GM12878 (cell line): ENCODE data around the gene PFKFB3. TPM values are rescaled to one million over a fixed set of nuclear protein-coding genes. Genes with fewer than 3 reads are reported as not detected.

Experiments used
- ATAC-seq: fragments of 200-7000 bp; cut with Tn5 transposase; 3 replicates; pipeline ENCODE4 v1.9.1; 2020; ENCODE audit warnings: mild to moderate bottlenecking, moderate library complexity
- BruUV-seq: library from RNA; stranded (reverse); fragments of 400-500 nt; replicated peaks from 2 replicates; lab custom pipeline; 2021; lab: Mats Ljungman, UMichigan
- CTCF ChIA-PET: fragments of 300-600 bp; sonication (Branson Sonifier 250); formaldehyde crosslinking; extraction: SDS; loops from one replicate; lab custom pipeline; 2021; ENCODE audit warnings: inconsistent platforms; lab: Yijun Ruan, JAX
- POLR2A ChIA-PET: fragments of 350-600 bp; formaldehyde crosslinking; extraction: SDS; loops from one replicate; lab custom pipeline; 2021; ENCODE audit warnings: inconsistent platforms; lab: Charles Lee
- RAD21 ChIA-PET: fragments of 300-600 bp; sonication (Branson Sonifier 250); formaldehyde crosslinking; loops from one replicate; lab custom pipeline; 2023; ENCODE audit warnings: antibody characterized with exemption; ENCODE audit not compliant: unreplicated experiment; lab: Charles Lee
- SMC1A ChIA-PET: fragments of 300-600 bp; sonication (Branson Sonifier 250); formaldehyde crosslinking; loops from one replicate; lab custom pipeline; 2023; ENCODE audit not compliant: unreplicated experiment, uncharacterized antibody; lab: Charles Lee
- DNase-seq: peaks from one replicate; pipeline ENCODE4 v3.0.0-alpha.2; 2011; ENCODE audit warnings: low read depth, low spot score
- FAIRE-seq: peaks from 3 replicates; lab custom pipeline; 2011; peaks lifted over from hg19 to GRCh38; lab: Jason Lieb, UNC
- H2AFZ ChIP-seq: 2 replicates; pipeline ENCODE4 v1.6.0; 2011; ENCODE audit warnings: low read depth, low read length, control low read depth; ENCODE audit not compliant: control insufficient read depth
- H3K27ac ChIP-seq: 2 replicates; pipeline ENCODE4 v1.5.1; 2011; ENCODE audit warnings: control low read depth; ENCODE audit not compliant: control insufficient read depth, insufficient read depth
- H3K27me3 ChIP-seq, 2 experiments: replicated peaks in 1 of 2; 2 replicates each; pipeline versions ENCODE4 v1.6.0 to v1.6.1; 2011; ENCODE audit warnings: low read length in 1 of 2; ENCODE audit not compliant: control insufficient read depth in 2 of 2, insufficient read depth in 2 of 2
- H3K36me3 ChIP-seq, 2 experiments: 2 replicates each; pipeline ENCODE4 v1.5.1; 2011; ENCODE audit warnings: low read length in 1 of 2; ENCODE audit not compliant: control insufficient read depth in 2 of 2, insufficient read depth in 2 of 2
- H3K4me1 ChIP-seq: 2 replicates; pipeline ENCODE4 v1.6.1; 2011; ENCODE audit warnings: mild to moderate bottlenecking, low read length, moderate library complexity, mixed read lengths; ENCODE audit not compliant: control insufficient read depth, insufficient read depth
- H3K4me2 ChIP-seq: 2 replicates; pipeline ENCODE4 v1.6.0; 2011; ENCODE audit warnings: control low read depth; ENCODE audit not compliant: control insufficient read depth, insufficient read depth
- H3K4me3 ChIP-seq: fragments of 200-600 bp; sonication (generic); 2 replicates; pipeline ENCODE4 v1.5.1; 2016
- H3K79me2 ChIP-seq: 2 replicates; pipeline ENCODE4 v1.6.0; 2011; ENCODE audit warnings: low read length; ENCODE audit not compliant: control insufficient read depth, insufficient read depth
- H3K9ac ChIP-seq: 2 replicates; pipeline ENCODE4 v1.8.0; 2011; ENCODE audit warnings: low read length, control low read depth, mixed read lengths; ENCODE audit not compliant: control insufficient read depth, insufficient read depth
- H3K9me3 ChIP-seq: replicated peaks from 3 replicates; pipeline ENCODE4 v1.5.1; 2011; ENCODE audit warnings: mild to moderate bottlenecking, low read length; ENCODE audit not compliant: control insufficient read depth, insufficient read depth
- H4K20me1 ChIP-seq: 2 replicates; pipeline ENCODE4 v1.6.0; 2011; ENCODE audit not compliant: control insufficient read depth, insufficient read depth
- BCLAF1 ChIP-seq: fragments of 450-650 bp; IDR thresholded peaks from 2 replicates; pipeline ENCODE4 v1.6.1; 2017; ENCODE audit warnings: antibody characterized with exemption, mild to moderate bottlenecking, moderate library complexity
- CEBPZ ChIP-seq: fragments of 150-350 bp; IDR thresholded peaks from 2 replicates; pipeline ENCODE4 v1.6.1; 2016; ENCODE audit warnings: low read depth, low read length
- CHD1 ChIP-seq: IDR thresholded peaks from 2 replicates; pipeline ENCODE4 v1.6.1; 2012; ENCODE audit warnings: low read depth, low read length, improper control_type of control experiment
- POLR2AphosphoS5 ChIP-seq: IDR thresholded peaks from 2 replicates; pipeline ENCODE4 v1.6.1; 2011; ENCODE audit warnings: mild to moderate bottlenecking, low read length, inconsistent platforms
- RAD51 ChIP-seq: fragments of 450-650 bp; IDR thresholded peaks from 2 replicates; pipeline ENCODE4 v1.6.1; 2016; ENCODE audit warnings: moderate library complexity, mild to moderate bottlenecking, inconsistent platforms
- SKIL ChIP-seq: fragments of 450-650 bp; IDR thresholded peaks from 2 replicates; pipeline ENCODE4 v1.6.1; 2017; ENCODE audit warnings: mild to moderate bottlenecking, low read depth, inconsistent platforms; ENCODE audit not compliant: poor library complexity, severe bottlenecking
- ZNF687 ChIP-seq: fragments of 450-650 bp; IDR thresholded peaks from 2 replicates; pipeline ENCODE4 v1.6.1; 2017; ENCODE audit warnings: mild to moderate bottlenecking, moderate library complexity
- WGBS: methylation state at CpG from one replicate; pipeline ENCODE4 v1.1.6; 2016; ENCODE audit warnings: low lambda C conversion rate; ENCODE audit not compliant: insufficient replicate concordance, insufficient coverage; ENCODE audit errors: missing lambda C conversion rate; 5-methylcytosine and 5-hydroxymethylcytosine counted together
- in situ Hi-C: fragments of 300-500 bp; cut with MboI; formaldehyde crosslinking; loops from 9 replicates; pipeline ENCODE4 v1.14.3; 2018; ENCODE audit warnings: mixed read lengths
- intact Hi-C: fragments of 100-400 bp; cut with micrococcal nuclease; formaldehyde crosslinking; loops from one replicate; pipeline ENCODE4 v1.14.2; 2022; ENCODE audit not compliant: unreplicated experiment
- polyA plus RNA-seq, 11 experiments: library from polyadenylated mRNA; depleted of rRNA in 4 of 11; unstranded in 6 of 11; stranded (reverse) in 5 of 11; fragments of >200 nt; fragmentation: Nextera tagmentation in 4 of 11; fragmentation: Illumina TruSeq in 1 of 11; extraction: Ambion mirVana in 4 of 11; extraction: Trizol in 1 of 11; gene quantifications; 1 replicate in 1 of 11; 2 replicates in 10 of 11; pipeline versions ENCODE4 v1.2.1 to v1.2.3, GENCODE V29; 2011 to 2016; ENCODE audit warnings: inconsistent platforms in 2 of 11, missing spikeins in 2 of 11, low read depth in 1 of 11
- total RNA-seq, 4 experiments: library from RNA; depleted of rRNA in 3 of 4; stranded (reverse); fragments of >200 nt in 3 of 4; fragmentation: Illumina TruSeq in 1 of 4; extraction: Trizol in 1 of 4; gene quantifications; 2 replicates each; pipeline versions ENCODE4 v1.2.1 to v1.2.3, GENCODE V29; 2013 to 2021

PFKFB3 gene
- total and polyA plus RNA-seq, 10 of the 15 experiments (the other 5 are each of a cell fraction or from before 2014, with no cell fraction given) = 1.6 to 46.7 (median 13.7) TPM

- TF ChIP-seq CEBPZ (no peak), CHD1 (no peak), RAD51 (no peak), BCLAF1 (no peak)
These were observed 39.4 kb downstream of the PFKFB3 start (continued) for GRCh38 chr10:6242089-6242488.

- ChIA-PET SMC1A (interaction anchor here (1.3 to 1.6 kb wide), 4 partner anchors 12 to 156 kb away, joined by 4 to 9 read pairs (median 4); no protein-coding TSS in a partner anchor), CTCF (interaction anchor here (0.8 to 1.4 kb wide), 3 partner anchors 9 to 162 kb away, joined by 3 to 5 read pairs (median 3); no protein-coding TSS in a partner anchor), RAD21 (interaction anchor here (1.0 to 1.6 kb wide), 3 partner anchors 10 to 161 kb away, joined by 3 to 4 read pairs (median 4); no protein-coding TSS in a partner anchor), POLR2A (interaction anchor here (1.5 kb wide), 1 partner anchor 37 kb away, joined by 6 read pairs; no protein-coding TSS in a partner anchor)
- ATAC-seq = no peak
- WGBS = 62% methylated on average over 7 of the region's 7 CpGs
- no peak for DNase-seq
- Histone ChIP-seq H3K27me3 (no peaks in the 10 kb centered on the region), H3K36me3 (no peaks in the 10 kb centered on the region), H2AFZ (no peak overlapping the region), H3K27ac (no peak overlapping the region), H4K20me1 (no peaks in the 10 kb centered on the region; the same call in 1 of the 2 replicates), H3K4me1 (no peaks in the 10 kb centered on the region), H3K4me2 (no peak overlapping the region), H3K79me2 (no peaks in the 10 kb centered on the region), H3K9me3 (no peaks in the 10 kb centered on the region), H3K9ac (no peak overlapping the region), H3K4me3 (no peak overlapping the region)
- intact Hi-C loops = no loop called here
- in situ Hi-C loops = no loop called here
- FAIRE-seq = no peak
- no TSS peak for BruUV-seq
- TF ChIP-seq POLR2AphosphoS5 (no peak), SKIL (no peak), ZNF687 (no peak)
These were observed 41.8 kb downstream of the PFKFB3 start for GRCh38 chr10:6244510-6244909.
